ENCODE results near the gene ABHD4. TPM values are rescaled to one million over a fixed set of nuclear protein-coding genes. Genes with fewer than 3 reads are reported as not detected.
"Not testable (repeated sequence)": the region's sequence is repeated elsewhere in the genome, so short reads cannot be mapped to it uniquely, and the experiment has no call there.

ABHD4 gene
- total RNA-seq, 1 donor from 2014 or later: 34.2 TPM

DNA sequence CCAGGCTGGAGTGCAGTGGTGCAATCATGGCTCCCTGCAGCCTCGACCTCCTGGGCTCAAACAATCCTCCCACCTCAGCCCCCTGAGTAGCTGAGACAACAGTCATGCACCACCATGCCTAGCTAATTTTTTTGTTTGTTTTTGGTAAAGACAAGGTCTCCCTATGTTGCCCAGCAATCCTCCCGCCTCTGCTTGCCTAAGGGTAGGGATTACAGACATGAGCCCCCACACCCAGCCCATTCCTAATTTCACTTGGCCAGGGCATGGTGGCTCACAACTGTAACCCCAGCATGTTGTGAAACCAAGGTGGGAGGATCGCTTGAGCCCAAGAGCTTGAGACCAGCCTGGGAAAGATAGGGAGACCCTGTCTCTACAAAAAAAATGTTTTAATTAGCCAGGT is 18.2 kb upstream of the ABHD4 start:
- Histone ChIP-seq H3K9me3 (no peaks in the 10 kb centered on the region), H3K4me1 (peaks cover 8% of the 10 kb centered on the region), H3K4me3 (no peak overlapping the region), H3K27me3 (no peaks in the 10 kb centered on the region), H3K36me3 (peaks cover 2% of the 10 kb centered on the region), H3K27ac (no peak overlapping the region)
- intact Hi-C loops (cut with DNase I): loop anchor here (10.0 kb wide), 1 partner anchor 75 kb away; no protein-coding TSS in a partner anchor
- ATAC-seq (no peak), DNase-seq (no peak)
- TF ChIP-seq, protein P1, sequence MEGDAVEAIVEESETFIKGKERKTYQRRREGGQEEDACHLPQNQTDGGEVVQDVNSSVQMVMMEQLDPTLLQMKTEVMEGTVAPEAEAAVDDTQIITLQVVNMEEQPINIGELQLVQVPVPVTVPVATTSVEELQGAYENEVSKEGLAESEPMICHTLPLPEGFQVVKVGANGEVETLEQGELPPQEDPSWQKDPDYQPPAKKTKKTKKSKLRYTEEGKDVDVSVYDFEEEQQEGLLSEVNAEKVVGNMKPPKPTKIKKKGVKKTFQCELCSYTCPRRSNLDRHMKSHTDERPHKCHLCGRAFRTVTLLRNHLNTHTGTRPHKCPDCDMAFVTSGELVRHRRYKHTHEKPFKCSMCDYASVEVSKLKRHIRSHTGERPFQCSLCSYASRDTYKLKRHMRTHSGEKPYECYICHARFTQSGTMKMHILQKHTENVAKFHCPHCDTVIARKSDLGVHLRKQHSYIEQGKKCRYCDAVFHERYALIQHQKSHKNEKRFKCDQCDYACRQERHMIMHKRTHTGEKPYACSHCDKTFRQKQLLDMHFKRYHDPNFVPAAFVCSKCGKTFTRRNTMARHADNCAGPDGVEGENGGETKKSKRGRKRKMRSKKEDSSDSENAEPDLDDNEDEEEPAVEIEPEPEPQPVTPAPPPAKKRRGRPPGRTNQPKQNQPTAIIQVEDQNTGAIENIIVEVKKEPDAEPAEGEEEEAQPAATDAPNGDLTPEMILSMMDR (IDR thresholded peaks at IDR 0.05): no peak

DNA sequence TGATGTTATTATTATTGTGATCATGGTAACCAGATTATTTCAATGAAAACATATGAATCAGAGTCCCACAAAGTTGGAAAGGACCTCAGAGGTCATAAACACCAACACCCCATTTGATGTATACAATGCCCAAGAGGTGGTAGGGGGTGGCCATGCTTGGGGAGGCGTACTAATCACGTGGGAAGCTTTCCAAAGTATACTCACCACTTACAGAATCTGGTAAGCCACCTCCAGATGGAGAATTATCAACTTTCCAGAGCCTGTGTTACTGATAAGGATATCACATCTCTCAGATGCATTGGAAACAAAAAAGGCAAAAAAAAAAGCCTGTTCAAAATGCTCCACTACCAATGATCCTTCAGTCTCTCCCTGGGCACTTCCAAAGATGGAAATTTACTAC is 17.5 kb upstream of the ABHD4 start:
- H3K4me1 ChIP-seq: peaks cover 11% of the 10 kb centered on the region
- DNase-seq: no peak
- intact Hi-C loops (cut with DNase I): no loop called here
- ATAC-seq: no peak
- H3K27ac ChIP-seq: no peak overlapping the region
- H3K4me3 ChIP-seq: no peak overlapping the region
- TF ChIP-seq, protein P1 (IDR thresholded peaks at IDR 0.05): no peak
- H3K36me3 ChIP-seq: no peaks in the 10 kb centered on the region
- no peaks in the 10 kb centered on the region for H3K27me3 ChIP-seq
- no peaks in the 10 kb centered on the region for H3K9me3 ChIP-seq

DNA sequence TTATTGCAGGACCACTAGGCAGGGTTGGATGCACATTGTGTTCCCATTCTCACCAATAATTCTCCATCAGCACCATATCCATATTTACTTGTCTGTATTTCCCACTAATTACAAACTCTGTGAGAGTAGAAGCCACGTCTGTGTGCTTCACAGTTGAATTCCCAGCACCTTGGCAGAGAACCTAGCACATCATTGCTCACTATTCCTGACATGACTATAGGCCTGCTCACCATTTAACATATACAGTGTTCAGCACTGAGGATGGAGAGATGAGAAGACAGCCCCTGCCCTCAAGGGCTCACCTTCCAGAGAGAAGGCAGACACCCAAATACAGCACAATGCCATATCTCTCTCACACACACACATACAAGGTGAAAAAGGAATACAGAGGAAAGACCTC is 14.1 kb upstream of the ABHD4 start:
- TF ChIP-seq, protein P1 (IDR thresholded peaks at IDR 0.05): no peak
- no peak overlapping the region for H3K4me3 ChIP-seq
- ATAC-seq (no peak), DNase-seq (no peak)
- no peaks in the 10 kb centered on the region for H3K36me3 ChIP-seq
- H3K4me1 ChIP-seq: peaks cover 38% of the 10 kb centered on the region
- no peaks in the 10 kb centered on the region for H3K9me3 ChIP-seq
- H3K27ac ChIP-seq: no peak overlapping the region
- intact Hi-C loops (cut with DNase I): no loop called here
- H3K27me3 ChIP-seq: no peaks in the 10 kb centered on the region

DNA sequence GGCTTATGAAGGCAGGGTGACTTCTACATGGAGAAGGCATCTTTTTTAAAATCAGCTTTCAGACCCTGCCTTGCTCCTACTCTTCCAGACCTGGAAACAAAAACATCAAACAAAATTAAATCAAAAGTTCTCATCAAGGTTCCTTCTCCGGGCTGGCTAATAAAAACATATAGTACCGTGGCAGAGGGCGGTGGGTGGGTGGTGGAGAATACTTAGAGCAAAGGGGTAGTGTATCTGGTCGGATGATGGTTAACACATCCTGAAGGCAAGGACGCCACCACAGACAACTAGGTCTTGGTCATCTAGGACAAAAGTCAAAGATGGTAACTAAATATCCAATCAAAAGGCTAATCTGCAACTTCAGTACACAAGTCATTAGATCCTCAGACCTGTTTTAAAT is 10.9 kb upstream of the ABHD4 start:
- Histone ChIP-seq H3K4me1 (peaks cover 38% of the 10 kb centered on the region), H3K9me3 (no peaks in the 10 kb centered on the region), H3K4me3 (no peak overlapping the region), H3K27ac (peak overlapping the region; percentile 44), H3K36me3 (no peaks in the 10 kb centered on the region), H3K27me3 (no peaks in the 10 kb centered on the region)
- no peak for DNase-seq
- intact Hi-C loops (cut with DNase I): no loop called here
- ATAC-seq: no peak
- TF ChIP-seq, protein P1 (IDR thresholded peaks at IDR 0.05): no peak

DNA sequence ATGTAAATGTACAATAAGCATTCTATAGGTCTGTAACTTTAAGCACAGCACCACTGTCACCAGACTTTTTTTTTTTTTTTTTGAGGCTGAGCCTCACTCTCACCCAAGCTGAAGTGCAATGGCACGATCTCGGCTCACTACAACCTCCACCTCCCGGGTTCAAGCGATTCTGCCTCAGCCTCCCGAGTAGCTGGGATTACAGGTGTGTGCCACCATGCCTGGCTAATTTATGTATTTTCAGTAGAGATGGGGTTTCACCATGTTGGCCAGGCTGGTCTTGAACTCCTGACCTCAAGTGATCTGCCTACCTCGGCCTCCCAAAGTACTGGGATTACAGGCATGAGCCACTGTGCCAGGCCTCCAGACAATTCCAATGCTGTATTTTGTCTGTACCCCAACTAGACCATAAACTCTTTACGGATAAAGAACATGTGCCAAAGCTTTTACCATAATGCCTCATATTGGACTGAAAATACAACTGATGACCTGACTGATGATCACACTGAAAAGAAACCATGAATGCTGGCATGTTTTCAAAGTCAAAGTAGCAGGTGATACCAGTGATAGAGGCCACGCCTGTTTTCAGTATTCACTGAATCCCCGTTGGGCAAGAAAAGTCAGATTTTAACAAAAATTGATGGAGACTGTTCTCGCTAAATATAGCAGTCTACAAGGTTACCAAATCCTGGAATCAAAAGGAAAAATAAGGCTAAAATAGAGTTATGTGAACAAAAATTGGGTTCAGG is 10.2 kb upstream of the ABHD4 start:
- H3K27ac ChIP-seq: peak overlapping the region; percentile 99
- peak overlapping the region; percentile 72 for H3K4me3 ChIP-seq
- peaks cover 38% of the 10 kb centered on the region for H3K4me1 ChIP-seq
- ATAC-seq; H3K36me3 ChIP-seq; H3K9me3 ChIP-seq; H3K27me3 ChIP-seq; intact Hi-C loops (cut with DNase I); DNase-seq: not testable (repeated sequence)

DNA sequence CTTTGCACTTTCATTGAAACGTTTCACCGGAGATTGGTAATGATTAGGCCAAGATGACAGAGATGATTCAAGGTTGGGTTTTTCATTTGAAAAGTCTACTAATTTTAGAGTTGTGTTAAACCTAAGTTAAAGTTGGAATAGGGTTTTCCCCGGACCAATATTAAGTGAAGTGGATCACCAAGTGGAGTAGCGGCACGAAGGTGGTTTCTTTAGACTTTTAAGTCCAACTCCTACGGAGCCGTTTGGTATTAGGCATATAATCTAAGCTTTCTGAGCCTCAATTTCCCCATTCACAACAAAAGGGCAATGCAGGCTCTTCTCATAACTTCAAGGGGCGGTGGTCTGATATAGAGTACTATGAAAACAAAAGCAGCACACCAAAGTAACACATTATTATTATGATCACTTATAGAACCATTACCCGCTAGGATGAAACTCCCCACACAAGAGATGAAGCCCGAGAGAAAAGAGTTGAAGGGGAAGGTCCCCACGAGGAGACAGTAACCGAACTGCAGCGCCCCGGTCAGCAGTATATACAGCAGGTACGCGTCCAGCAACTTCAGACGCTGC is 9.5 kb upstream of the ABHD4 start:
- Histone ChIP-seq H3K27ac (peak overlapping the region; percentile 99), H3K9me3 (no peaks in the 10 kb centered on the region), H3K36me3 (no peaks in the 10 kb centered on the region), H3K4me1 (peaks cover 31% of the 10 kb centered on the region), H3K4me3 (peak overlapping the region; percentile 72), H3K27me3 (no peaks in the 10 kb centered on the region)
- intact Hi-C loops (cut with DNase I): no loop called here
- TF ChIP-seq, protein P1 (IDR thresholded peaks at IDR 0.05): no peak
- DNase-seq (no peak), ATAC-seq (no peak)

Measured in upper lobe of right lung (tissue), 1 donor.